Tibial nerve (tissue), 3 donors: ENCODE data around the gene GDF15.

Experiments
- POLR2A ChIP-seq, 2 donors: fragments of 450-650 bp; IDR thresholded peaks; one replicate each; pipeline ENCODE4 v1.6.1; 2017; ENCODE audit warnings: antibody characterized with exemption in 2 of 2, mild to moderate bottlenecking in 2 of 2, moderate library complexity in 2 of 2
- TF ChIP-seq, protein P1 (sequence below), 5 experiments: fragments of 200-600 bp in 3 of 5; fragments of 450-650 bp in 2 of 5; sonication (generic) in 3 of 5; IDR thresholded peaks; one replicate each; pipeline ENCODE4 v1.5.1; 2016 to 2019; ENCODE audit warnings: antibody characterized with exemption in 5 of 5, mild to moderate bottlenecking in 3 of 5, moderate library complexity in 2 of 5

DNA sequence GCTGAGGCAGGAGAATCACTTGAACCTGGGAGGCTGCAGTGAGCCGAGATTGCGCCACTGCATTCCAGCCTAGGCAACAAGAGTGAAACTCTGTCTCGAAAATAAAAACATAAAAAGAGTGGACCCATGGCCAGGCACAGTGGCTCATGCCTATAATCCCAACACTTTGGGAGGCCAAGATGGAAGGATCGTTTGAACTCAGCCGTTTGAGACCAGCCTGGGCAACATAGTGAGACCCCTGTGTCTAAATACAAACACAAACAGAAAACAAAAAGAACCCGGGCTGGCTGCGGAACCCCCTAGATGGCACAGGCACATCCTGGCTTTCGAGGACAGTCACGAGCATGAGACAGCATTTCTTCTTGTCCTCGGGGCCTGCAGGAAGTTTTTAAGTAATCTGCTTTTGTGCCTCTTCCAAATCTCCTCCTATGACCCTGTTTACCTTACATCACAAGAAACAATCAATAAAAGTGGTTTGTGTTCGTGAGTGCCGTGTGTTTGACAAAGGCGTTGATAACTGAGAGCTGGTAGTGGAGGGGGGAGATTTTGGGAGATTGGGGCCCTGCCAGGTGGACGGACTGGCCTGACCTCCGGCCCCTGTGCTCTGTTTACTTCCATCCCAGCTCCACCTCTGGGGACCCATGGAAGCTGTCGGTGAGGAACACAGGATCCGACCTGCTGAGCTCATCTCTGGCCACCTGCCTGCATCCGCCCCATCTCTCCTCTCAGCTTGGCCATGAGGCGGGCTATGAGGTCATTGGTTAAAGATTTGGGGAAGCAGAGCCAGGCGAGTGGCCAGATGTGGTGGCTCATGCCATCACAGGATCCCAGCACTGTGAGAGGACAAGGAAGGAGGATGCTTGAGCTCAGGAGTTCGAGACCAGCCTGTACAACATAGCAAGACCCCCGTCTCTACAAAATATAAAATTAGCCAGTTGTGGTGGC lies 5.9 kb upstream of the GDF15 start:
- no peak for TF ChIP-seq POLR2A (IDR thresholded peaks at IDR 0.05)
- TF ChIP-seq, protein P1, sequence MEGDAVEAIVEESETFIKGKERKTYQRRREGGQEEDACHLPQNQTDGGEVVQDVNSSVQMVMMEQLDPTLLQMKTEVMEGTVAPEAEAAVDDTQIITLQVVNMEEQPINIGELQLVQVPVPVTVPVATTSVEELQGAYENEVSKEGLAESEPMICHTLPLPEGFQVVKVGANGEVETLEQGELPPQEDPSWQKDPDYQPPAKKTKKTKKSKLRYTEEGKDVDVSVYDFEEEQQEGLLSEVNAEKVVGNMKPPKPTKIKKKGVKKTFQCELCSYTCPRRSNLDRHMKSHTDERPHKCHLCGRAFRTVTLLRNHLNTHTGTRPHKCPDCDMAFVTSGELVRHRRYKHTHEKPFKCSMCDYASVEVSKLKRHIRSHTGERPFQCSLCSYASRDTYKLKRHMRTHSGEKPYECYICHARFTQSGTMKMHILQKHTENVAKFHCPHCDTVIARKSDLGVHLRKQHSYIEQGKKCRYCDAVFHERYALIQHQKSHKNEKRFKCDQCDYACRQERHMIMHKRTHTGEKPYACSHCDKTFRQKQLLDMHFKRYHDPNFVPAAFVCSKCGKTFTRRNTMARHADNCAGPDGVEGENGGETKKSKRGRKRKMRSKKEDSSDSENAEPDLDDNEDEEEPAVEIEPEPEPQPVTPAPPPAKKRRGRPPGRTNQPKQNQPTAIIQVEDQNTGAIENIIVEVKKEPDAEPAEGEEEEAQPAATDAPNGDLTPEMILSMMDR (IDR thresholded peaks at IDR 0.05) = no peak
